Spleen (tissue), 7 donors: ENCODE results near the gene RNPS1.

ENCODE experiments used
- CTCF ChIP-seq, 11 experiments: fragments of 200-600 bp in 7 of 11; fragments of 450-650 bp in 4 of 11; sonication (generic) in 4 of 11; IDR thresholded peaks in 8 of 11; conservative IDR thresholded peaks in 3 of 11; 1 replicate in 7 of 11; 2 replicates in 4 of 11; pipeline versions ENCODE4 v1.4.0 to v1.8.0; 2016 to 2021; ENCODE audit warnings: antibody characterized with exemption in 11 of 11, inconsistent platforms in 4 of 11, mild to moderate bottlenecking in 1 of 11
- POLR2A ChIP-seq, 3 donors: fragments of 450-650 bp; IDR thresholded peaks; one replicate each; pipeline ENCODE4 v1.5.1; 2017; ENCODE audit warnings: antibody characterized with exemption in 3 of 3, mild to moderate bottlenecking in 1 of 3
- POLR2AphosphoS5 ChIP-seq, 3 donors: sonication (generic); formaldehyde crosslinking; IDR thresholded peaks; one replicate each; pipeline ENCODE4 v1.5.1; 2017; ENCODE audit warnings: antibody characterized with exemption in 3 of 3
- donor health status: DM: no; HTN: no; CAD: no; lungs with moderate emphysema.
- donor health status: DM: no; HTN: no; CAD: no.
- donor health status: DM: no; HTN: no; CAD: no.

DNA sequence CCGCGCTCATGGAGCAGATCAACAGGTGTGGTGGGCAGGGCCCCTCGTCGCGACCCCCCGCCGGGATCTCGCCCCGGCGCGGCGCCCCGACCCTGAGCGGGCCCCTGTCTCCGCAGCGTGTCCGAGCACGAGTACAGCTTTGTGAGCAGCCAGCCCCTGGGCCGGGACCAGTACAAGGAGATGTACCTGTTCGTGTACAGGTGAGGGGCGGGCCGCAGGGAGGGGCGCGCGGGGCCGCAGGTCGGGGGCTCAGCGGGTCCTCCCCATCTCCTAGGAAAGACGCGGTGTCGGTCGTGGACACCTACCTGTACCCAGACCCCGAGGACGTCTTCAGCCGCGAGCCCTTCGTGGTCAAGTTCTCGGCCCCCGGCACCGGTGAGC is 30.8 kb downstream of the RNPS1 start:
- no peak for TF ChIP-seq POLR2A (IDR thresholded peaks at IDR 0.05)
- no peak for TF ChIP-seq CTCF (IDR thresholded peaks at IDR 0.05 in 8 of 11, conservative IDR thresholded peaks at IDR 0.05 in 3 of 11)
- TF ChIP-seq POLR2AphosphoS5 (IDR thresholded peaks at IDR 0.05) = no peak
